ENCODE data around the gene ETV3L. TPM values are rescaled to one million over a fixed set of nuclear protein-coding genes. Genes with fewer than 3 reads are reported as not detected.

Gene ETV3L
- total RNA-seq, 1 donor from 2014 or later = not detected

DNA sequence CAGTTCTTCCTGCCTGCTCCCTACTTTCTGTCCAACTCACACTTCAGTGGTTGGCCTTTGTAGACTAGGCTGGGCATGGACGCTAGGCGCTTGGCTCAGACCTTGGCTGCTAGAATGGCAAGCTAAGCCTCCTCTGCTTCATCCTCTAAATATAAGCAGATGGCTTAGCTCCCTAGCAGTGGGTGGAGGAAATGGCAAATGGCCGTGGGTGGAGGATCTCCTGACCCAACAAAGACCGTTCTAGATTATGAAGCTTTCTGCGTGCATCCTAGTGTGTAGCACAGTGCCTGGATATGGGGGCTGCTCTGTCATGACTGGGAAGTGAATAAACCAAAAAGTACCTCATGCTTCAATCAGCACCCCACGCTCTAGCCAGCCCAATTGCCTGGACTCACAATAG lies 10.4 kb upstream of the ETV3L start:
- intact Hi-C loops (cut with DNase I) = no loop called here
- Histone ChIP-seq H3K27me3 (no peaks in the 10 kb centered on the region), H3K4me1 (no peaks in the 10 kb centered on the region), H3K9me3 (no peaks in the 10 kb centered on the region), H3K27ac (no peak overlapping the region), H3K4me3 (no peak overlapping the region), H3K36me3 (no peaks in the 10 kb centered on the region)
- TF ChIP-seq, protein P1, sequence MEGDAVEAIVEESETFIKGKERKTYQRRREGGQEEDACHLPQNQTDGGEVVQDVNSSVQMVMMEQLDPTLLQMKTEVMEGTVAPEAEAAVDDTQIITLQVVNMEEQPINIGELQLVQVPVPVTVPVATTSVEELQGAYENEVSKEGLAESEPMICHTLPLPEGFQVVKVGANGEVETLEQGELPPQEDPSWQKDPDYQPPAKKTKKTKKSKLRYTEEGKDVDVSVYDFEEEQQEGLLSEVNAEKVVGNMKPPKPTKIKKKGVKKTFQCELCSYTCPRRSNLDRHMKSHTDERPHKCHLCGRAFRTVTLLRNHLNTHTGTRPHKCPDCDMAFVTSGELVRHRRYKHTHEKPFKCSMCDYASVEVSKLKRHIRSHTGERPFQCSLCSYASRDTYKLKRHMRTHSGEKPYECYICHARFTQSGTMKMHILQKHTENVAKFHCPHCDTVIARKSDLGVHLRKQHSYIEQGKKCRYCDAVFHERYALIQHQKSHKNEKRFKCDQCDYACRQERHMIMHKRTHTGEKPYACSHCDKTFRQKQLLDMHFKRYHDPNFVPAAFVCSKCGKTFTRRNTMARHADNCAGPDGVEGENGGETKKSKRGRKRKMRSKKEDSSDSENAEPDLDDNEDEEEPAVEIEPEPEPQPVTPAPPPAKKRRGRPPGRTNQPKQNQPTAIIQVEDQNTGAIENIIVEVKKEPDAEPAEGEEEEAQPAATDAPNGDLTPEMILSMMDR (IDR thresholded peaks at IDR 0.05) = no peak
- peak in 1 of 2 donors; percentile 22 for DNase-seq (ENCODE audit: low spot score in 2 of 2)

DNA sequence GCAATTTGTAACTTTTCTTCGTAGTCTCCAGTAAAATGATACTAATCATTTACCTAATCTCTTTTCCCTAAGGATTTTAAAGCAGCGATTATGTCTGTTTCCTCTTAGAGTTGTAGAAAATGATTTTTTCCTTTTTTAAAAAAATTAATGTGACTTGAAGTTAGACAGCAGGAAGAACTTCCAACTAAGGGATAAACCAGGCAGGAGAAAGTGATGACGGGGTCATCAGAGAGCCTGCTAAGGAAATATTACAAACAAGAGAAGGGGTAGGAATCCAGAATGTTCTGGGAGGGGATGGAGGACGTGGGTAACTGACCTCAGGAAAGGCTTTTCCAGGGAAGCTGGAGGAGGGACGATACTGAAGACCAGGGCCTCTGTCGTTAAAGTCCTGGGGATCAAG lies 8.8 kb upstream of the ETV3L start:
- Histone ChIP-seq H3K9me3 (no peaks in the 10 kb centered on the region), H3K4me3 (no peak overlapping the region), H3K4me1 (no peaks in the 10 kb centered on the region), H3K27ac (no peak overlapping the region), H3K27me3 (no peaks in the 10 kb centered on the region), H3K36me3 (no peaks in the 10 kb centered on the region)
- intact Hi-C loops (cut with DNase I) = no loop called here
- TF ChIP-seq, protein P1 (IDR thresholded peaks at IDR 0.05) = no peak
- DNase-seq (ENCODE audit: low spot score in 2 of 2) = no peak

DNA sequence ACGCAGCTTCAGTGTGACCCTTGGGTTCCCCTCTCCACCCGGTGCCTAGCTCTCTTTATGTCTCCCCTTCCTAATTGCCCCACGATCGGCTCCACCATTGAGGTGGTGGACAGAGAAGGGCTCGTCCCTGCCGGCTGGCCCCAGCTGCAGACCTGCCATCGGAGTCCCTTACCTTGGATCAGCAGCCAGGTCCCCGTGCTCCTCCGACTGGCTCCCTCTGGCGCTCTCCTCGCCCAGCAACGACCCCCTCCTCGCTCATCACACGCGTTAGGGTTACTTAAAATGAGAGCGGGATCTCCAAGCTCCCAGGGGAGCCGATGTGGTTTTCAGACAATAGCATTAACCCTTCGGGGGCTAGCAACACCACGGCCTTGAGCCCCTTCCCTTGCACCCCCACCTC lies 8.1 kb upstream of the ETV3L start:
- no peak overlapping the region for H3K4me3 ChIP-seq
- no peaks in the 10 kb centered on the region for H3K27me3 ChIP-seq
- no peaks in the 10 kb centered on the region for H3K4me1 ChIP-seq
- no peaks in the 10 kb centered on the region for H3K9me3 ChIP-seq
- H3K36me3 ChIP-seq = no peaks in the 10 kb centered on the region
- H3K27ac ChIP-seq = no peak overlapping the region
- intact Hi-C loops (cut with DNase I) = no loop called here
- TF ChIP-seq, protein P1 (IDR thresholded peaks at IDR 0.05) = no peak
- no peak for DNase-seq (ENCODE audit: low spot score in 2 of 2)

DNA sequence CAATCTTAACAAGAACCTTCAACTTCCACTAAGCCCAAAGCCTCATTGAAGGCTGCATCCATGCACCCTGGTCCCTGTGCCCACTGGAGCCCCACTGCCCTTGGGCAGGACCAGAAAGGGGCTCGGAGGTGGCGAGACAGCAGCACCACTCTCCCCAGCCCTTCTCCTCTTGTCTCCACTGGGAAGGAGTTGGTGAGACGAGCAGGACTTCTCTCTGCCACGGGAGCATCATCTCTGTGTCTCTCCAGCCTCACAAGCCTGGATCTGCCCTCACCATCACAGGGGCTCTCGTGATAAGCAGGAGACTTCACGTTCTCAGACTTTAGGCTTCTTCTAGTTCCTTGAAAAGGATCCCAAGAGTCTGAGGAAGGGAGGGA lies 7.2 kb upstream of the ETV3L start:
- Histone ChIP-seq H3K4me3 (no peak overlapping the region), H3K4me1 (no peaks in the 10 kb centered on the region), H3K9me3 (no peaks in the 10 kb centered on the region), H3K27me3 (no peaks in the 10 kb centered on the region), H3K27ac (no peak overlapping the region), H3K36me3 (no peaks in the 10 kb centered on the region)
- intact Hi-C loops (cut with DNase I) = no loop called here
- TF ChIP-seq, protein P1 (IDR thresholded peaks at IDR 0.05) = no peak
- DNase-seq (ENCODE audit: low spot score in 2 of 2) = no peak

DNA sequence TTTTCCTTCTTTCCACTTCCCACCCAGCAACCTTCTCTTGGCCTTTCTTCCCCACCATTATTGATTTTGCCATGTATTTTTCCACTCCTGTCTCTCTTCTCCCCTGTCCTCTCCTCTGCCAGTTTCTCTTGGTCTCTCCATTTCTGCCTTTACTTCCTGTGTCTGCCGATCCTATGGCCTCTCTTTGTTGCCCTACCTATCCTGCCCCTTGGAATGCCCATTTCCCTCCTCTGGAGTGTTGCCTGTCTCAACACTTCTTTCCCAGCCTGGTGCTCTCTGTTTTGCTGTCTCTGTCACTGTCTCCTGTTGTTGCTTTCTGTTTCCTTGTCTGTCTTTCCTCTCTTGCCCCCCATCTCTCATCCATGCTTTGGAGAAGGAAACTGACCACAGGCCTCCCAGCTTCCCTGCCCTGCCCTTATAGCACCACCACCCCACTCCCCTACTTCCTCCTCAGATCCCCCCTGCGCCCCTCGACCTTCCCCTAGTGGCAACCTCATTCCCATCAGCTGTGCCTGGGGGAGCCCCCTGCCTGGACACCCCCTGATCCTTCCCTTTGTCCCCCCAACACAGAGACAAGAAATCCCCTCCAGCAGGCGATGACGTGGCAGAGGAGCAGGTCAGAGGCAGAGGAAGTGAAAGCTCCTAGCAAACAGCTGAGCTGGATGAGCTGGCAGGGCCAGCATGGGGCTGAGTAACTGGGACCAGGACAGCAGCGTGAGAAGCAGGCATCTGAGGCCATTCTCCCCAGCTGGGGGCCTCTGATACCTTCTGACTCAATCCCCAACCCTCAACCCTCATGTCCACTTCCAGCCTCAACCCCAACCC lies 6.6 kb upstream of the ETV3L start:
- no peak overlapping the region for H3K4me3 ChIP-seq
- no peak overlapping the region for H3K27ac ChIP-seq
- H3K4me1 ChIP-seq = no peaks in the 10 kb centered on the region
- DNase-seq (ENCODE audit: low spot score in 2 of 2) = peak; percentile 24 to 74
- no peaks in the 10 kb centered on the region for H3K9me3 ChIP-seq
- TF ChIP-seq, protein P1 (IDR thresholded peaks at IDR 0.05) = no peak
- H3K27me3 ChIP-seq = no peaks in the 10 kb centered on the region
- no peaks in the 10 kb centered on the region for H3K36me3 ChIP-seq
- intact Hi-C loops (cut with DNase I) = no loop called here
